ENCODE data around the gene C11orf21.

The C11orf21 gene

GRCh38 chr11:2307501-2308331, 6.0 kb upstream of the C11orf21 start:
- DNase-seq = no peak

GRCh38 chr11:2306877-2307500, 5.3 kb upstream of the C11orf21 start:
- no peak for DNase-seq

DNA sequence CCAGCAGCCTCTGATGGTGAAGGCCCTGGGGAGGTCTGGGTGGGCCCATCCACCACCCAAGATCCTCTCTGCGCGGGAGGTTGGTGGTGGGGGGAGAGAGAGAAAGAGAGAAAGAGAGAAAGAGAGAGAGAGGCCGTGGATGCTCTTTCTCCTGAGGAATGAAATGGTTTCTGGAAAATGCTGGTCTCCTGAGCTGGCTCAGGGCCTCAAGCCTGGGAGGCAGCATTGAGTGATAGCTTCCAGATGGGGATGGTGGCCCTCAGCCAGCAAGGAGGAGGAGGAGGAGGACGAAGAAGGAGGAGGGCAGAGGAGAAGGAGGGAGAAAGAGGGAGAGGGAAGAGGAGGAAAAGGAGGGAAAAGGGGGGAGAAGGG, 4.7 kb upstream of the C11orf21 start:
- DNase-seq = no peak

GRCh38 chr11:2305788-2306451, 4.2 kb upstream of the C11orf21 start:
- no peak for DNase-seq

DNA sequence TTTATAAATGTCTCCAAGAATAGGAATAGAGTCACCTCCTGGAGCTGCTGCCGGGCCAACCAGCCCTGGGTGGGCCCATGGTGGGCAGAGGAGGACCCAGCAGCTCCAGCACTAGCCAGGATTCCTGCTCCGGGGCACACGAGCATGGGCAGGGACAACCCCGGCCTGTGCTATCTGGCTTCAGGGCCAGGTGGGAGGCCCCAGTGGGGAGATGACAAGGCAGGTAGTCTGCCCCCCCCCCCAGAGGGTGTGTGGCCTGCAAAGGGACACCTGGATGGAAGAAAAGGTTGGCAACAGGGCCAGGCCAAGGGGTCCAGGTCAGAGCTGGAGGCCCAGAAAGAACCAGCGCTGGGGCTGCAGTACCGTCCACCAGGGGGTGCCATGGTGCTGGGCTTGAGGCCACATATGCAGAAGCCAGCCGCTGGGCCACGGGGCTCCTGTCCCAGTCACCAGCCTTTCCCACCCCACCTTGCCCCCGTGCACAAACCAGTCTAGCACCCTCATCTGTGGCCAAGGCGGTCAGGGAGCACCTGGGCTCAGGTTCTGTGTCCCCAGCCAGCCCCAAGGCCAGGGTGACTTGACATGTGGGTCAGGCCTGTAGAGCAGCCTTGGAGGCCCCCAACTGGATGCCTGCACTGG, 3.5 kb upstream of the C11orf21 start:
- peak; percentile 89 for DNase-seq

- no peak for DNase-seq
Observed at GRCh38 chr11:2304506-2305139, 2.9 kb upstream of the C11orf21 start.

DNA sequence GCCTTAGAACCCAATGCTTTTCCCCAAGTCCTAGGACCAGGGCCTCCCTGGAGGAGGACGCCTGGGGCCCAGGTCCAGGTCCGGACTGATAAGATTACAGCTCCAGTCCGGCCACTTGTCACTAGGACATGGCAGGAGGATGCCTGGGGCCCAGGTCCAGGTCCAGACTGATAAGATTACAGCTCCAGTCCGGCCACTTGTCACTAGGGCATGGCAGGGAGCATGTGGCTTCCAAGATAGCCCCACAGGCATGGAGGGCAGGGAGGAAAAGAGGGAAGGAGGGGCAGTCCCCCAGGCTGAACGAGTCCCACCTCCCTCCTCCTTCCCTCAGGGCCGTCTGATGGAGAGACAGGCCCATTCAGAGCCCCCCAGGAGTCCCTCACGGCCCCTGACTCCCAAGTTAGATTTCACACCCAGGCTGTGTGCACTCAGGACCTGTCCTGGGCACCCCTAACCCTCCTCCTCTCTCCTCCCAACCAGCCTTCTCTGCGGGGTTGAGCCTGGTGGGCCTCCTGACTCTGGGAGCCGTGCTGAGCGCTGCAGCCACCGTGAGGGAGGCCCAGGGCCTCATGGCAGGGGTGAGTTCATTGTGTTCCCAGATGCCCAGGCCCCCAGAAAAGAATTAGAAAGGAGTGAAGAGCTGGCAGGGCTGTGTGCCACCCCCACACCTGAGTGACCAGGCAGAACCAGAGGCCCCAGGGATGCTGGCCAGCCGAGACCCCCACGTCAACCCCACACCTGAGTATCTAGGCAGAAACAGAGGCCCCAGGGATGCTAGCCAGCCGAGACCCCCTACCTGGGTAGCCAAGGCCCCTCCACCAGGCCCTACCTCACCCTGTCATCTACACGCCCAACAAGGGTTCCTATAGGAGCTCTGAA, 2.1 kb upstream of the C11orf21 start:
- no peak for DNase-seq

- DNase-seq = no peak
Observed at GRCh38 chr11:2302896-2303626, 1.3 kb upstream of the C11orf21 start.

GRCh38 chr11:2302306-2302895, 683 bp upstream of the C11orf21 start:
- DNase-seq = peak; percentile 33

DNA sequence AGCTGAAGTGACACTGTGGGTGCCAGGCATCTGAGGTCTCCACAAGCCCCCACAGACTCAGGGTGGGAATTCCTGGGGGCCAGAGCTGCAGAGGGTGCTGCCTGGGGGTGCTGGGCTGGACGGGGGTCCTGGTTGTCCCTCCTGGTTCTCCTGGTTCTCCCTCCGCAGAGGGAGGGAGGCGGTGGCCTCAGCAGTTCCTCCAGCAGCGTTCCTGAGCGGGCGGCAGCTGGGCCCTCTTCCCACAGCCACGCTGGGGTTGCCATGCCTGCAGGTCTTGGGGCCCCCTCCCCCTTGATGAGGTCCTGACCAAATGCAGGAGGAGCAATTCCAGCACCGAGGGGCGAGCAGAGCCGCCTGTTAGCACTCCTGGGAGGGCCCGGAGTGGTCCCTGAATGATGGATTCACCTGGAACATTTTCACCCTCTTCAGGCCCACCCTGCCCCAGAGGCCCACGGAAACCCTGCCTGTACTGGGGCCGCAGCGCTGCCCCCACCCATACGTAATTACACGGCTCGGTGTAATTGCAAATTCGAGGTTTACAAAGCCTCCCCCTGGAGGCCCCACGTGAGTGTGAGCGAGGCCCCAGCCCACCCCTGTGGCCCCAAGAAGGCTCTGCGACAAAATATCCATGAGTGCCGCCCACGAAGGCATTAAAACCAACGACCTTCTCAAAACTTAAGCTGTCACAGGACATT, 635 bp downstream of the C11orf21 start:
- peak; percentile 32 for DNase-seq

DNA sequence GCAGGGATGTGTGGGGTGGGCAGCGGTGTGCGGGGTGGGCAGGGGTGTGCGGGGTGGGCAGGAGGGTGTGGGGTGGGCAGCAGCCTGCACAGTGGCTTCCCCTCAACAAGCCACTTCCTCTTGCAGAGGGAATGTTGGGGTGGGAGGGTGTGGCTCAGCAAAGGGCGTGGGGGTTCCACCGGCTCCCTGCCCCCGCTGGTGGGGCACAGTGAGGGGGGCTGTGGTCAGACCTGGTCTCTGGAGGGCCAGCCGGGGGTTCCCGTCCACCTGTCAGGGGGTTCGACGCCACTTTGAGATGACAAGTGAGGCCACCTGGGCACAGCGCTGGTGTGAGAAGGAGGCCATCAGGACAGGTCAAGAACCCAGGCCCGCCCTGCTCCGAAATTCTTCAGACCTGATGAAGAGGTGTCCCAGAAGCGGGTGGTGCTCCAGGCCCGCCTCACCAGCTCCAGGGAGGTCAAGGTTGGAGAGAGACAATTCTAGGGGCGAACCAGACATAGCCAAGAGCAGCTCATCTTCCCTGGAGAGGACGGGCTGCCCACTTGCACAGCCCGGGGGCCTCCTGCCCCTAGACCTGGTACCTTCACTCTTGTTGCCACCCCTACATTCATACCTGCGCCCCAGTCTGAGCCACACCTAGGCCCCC, 1.3 kb downstream of the C11orf21 start:
- no peak for DNase-seq

DNA sequence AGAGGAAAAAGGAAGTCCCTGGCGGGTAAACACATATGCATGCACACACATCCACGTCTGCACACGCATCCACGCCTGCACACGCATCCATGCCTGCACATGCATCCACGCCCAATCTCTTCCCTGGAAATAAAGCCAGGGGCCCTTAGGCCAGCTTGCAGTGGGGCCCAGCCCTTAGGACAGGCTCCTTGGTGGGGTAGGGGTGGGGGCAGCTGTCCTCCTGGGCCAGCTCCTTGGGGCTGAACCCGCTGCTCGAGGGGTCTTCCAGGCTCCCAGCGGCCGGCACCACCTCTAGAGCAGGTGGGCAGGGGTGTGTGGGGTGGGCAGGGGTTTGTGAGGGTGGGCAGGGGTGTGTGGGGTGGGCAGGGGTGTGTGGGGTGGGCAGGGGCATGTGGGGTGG, 1.9 kb downstream of the C11orf21 start:
- no peak for DNase-seq

GRCh38 chr11:2298795-2299761, 2.6 kb downstream of the C11orf21 start:
- peak; percentile 33 for DNase-seq

GRCh38 chr11:2298131-2298794, 3.5 kb downstream of the C11orf21 start:
- DNase-seq = peak; percentile 2

- peak; percentile 3 for DNase-seq
Observed at GRCh38 chr11:2297623-2298030, 4.1 kb downstream of the C11orf21 start.

DNA sequence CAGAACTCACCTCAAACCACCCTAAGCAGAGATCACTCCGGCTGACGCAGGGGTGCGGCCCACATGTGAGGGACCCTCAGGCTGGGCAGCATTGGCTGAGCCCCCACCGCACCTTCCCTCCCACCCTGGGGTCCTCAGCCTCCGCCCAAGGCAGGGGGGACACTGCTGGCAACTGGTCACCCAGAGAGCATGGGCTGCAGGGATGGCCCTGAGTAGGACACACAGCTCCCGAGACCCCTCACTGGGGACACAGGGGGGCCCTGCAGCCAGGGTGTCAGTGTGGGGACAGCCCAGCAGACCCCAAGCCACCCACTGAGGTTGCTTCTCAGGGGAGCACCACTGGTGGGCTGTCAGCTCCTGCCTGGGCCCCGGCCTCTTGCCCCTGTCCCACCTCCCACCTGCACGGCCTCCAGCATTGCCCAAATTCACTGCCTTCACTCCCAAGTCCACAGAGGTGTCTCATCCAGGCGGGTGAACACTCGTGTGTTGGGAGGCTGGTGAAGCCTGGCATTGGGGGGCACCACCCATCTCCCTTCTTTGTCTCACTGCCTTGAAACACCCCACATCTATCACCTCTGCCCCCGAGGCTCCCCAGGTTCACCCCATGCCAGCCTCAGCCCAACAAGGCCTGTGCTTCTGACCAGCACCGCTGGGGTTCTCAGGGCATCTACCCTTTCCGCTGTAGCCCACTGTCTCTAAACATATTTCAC, 4.7 kb downstream of the C11orf21 start:
- DNase-seq = no peak

Measured in stimulated activated CD4-positive, alpha-beta T cell treated with anti-CD3 and anti-CD28 coated beads, Interleukin-4, amount 100 ng/mL, for 24 hours (primary cell).